Activated T-helper 1 cell treated with anti-CD3 and anti-CD28 coated beads, Interleukin-12 subunit alpha, Interleukin-12 subunit beta, Interleukin-2, Interleukin-4 antibody, amounts not matched to agents 30 ng/mL and 10 ng/mL and 1 ng/mL, durations not matched to agents 14 hours and 24 hours and 36 hours (primary cell): ENCODE data around the gene PPFIA2. TPM values are rescaled to one million over a fixed set of nuclear protein-coding genes. Genes with fewer than 3 reads are reported as not detected.

Experiments used
- DNase-seq: peaks from one replicate; pipeline ENCODE4 v3.0.0; 2021; ENCODE audit warnings: low spot score
- H3K27ac Mint-ChIP-seq: one replicate; pipeline ENCODE4 v1.8.0; 2021; ENCODE audit warnings: mild to moderate bottlenecking, mixed read lengths
- H3K27me3 Mint-ChIP-seq: one replicate; pipeline ENCODE4 v1.8.0; 2022; ENCODE audit warnings: mild to moderate bottlenecking, moderate library complexity, mixed read lengths; ENCODE audit not compliant: insufficient read depth
- H3K36me3 Mint-ChIP-seq: one replicate; pipeline ENCODE4 v1.8.0; 2021; ENCODE audit warnings: low read depth, mixed read lengths
- H3K4me1 Mint-ChIP-seq: one replicate; pipeline ENCODE4 v1.8.0; 2021; ENCODE audit warnings: low read depth, mixed read lengths
- H3K4me3 Mint-ChIP-seq: one replicate; pipeline ENCODE4 v1.8.0; 2021; ENCODE audit warnings: mild to moderate bottlenecking, moderate library complexity, mixed read lengths
- H3K9me3 Mint-ChIP-seq: one replicate; pipeline ENCODE4 v1.8.0; 2021; ENCODE audit warnings: mixed read lengths
- intact Hi-C: fragments of 100-400 bp; cut with micrococcal nuclease; formaldehyde crosslinking; loops from one replicate; pipeline ENCODE4 v1.15.1; 2024
- total RNA-seq: library from RNA; stranded (reverse); gene quantifications from 2 replicates; pipeline ENCODE4 v1.2.3, GENCODE V29; 2022

PPFIA2 gene
- total RNA-seq, 1 donor from 2014 or later, result not detected

DNA sequence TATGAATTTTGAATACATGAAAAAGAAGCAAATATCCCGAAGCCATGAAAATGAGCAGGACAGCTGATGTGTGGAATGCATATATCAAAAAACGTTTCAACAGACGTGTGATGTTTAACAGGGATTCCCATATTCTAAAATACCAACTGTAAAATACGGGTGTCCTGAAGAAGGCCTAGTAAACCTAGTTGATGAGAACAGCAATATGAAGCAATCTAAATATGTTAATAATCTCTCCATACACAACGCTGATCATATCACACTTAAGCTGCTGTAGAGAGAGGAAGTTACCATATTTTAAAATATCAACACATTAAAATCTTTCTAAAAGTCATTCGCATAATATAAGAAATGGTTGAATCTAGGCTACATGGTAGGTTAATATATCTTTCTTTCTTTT is 317.5 kb downstream of the PPFIA2 start:
- H3K4me1 Mint-ChIP-seq, result no peaks in the 10 kb centered on the region
- no peak overlapping the region for H3K27ac Mint-ChIP-seq
- no peaks in the 10 kb centered on the region for H3K36me3 Mint-ChIP-seq
- H3K27me3 Mint-ChIP-seq, result no peaks in the 10 kb centered on the region
- no peak for DNase-seq
- no peak overlapping the region for H3K4me3 Mint-ChIP-seq
- H3K9me3 Mint-ChIP-seq, result no peaks in the 10 kb centered on the region
- intact Hi-C loops, result no loop called here

DNA sequence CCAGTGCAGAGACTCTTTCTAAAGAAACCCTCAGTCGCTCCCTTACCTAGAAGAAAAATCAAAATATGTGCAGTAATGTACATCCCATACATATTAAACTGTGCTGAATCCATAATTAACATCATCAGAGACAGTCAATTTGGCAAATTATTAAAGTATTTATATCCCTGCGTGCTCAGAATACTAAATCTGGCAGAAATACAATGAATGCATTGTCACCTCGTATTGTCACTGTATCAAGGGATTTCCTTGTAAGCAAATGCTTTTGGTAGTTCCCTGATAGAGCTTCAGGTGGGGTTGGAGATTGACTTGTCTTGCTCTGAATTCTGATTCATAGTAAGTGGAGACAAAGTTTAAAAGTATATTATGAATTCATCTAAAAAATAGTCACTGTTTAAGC is 319.1 kb downstream of the PPFIA2 start:
- Mint-ChIP-seq H3K4me3 (no peak overlapping the region), H3K4me1 (no peaks in the 10 kb centered on the region), H3K36me3 (no peaks in the 10 kb centered on the region), H3K9me3 (no peaks in the 10 kb centered on the region), H3K27ac (no peak overlapping the region), H3K27me3 (no peaks in the 10 kb centered on the region)
- DNase-seq, result no peak
- intact Hi-C loops, result no loop called here

DNA sequence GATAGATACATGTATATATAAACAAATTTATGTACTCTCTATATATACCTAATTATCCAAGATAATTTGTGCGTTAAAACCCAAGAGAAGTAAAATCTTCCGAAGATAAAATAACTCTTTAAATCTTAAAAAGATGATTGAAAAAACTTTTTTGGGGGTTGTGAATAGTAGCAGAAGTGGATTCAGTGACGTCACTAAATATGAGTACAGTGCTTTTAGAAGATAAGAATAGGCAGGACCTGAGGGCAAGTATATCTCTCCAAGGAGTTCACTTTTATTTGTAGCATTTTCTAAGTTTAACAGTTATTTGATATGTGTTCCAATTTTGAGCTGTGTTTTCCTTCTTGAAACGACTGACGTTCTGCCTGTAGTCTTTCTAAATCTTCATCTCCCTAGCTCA is 319.8 kb downstream of the PPFIA2 start:
- H3K27me3 Mint-ChIP-seq, result no peaks in the 10 kb centered on the region
- no peak overlapping the region for H3K27ac Mint-ChIP-seq
- H3K9me3 Mint-ChIP-seq, result no peaks in the 10 kb centered on the region
- H3K36me3 Mint-ChIP-seq, result no peaks in the 10 kb centered on the region
- no peaks in the 10 kb centered on the region for H3K4me1 Mint-ChIP-seq
- DNase-seq, result no peak
- intact Hi-C loops, result no loop called here
- H3K4me3 Mint-ChIP-seq, result no peak overlapping the region

DNA sequence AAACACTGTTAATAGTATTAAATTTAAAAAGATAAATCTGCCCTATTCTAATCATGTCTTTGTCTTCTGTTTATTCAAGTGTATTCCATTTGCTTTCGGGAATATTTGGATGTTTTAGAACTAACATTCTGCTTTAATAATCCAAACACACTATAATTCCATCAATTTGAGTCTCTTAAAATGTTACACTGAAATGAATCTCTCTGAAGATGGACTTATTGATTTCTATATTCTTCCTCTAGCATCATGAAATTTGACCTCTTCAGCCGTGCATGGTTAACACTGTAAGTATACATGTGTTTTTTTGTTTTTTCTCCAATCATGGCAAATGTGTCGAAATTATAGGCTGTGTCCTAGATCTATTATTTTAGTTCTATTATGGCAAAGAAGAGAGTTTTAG is 342.1 kb downstream of the PPFIA2 start:
- Mint-ChIP-seq H3K27me3 (no peaks in the 10 kb centered on the region), H3K27ac (no peak overlapping the region), H3K36me3 (no peaks in the 10 kb centered on the region), H3K9me3 (no peaks in the 10 kb centered on the region), H3K4me3 (no peak overlapping the region), H3K4me1 (no peaks in the 10 kb centered on the region)
- no peak for DNase-seq
- intact Hi-C loops, result no loop called here

DNA sequence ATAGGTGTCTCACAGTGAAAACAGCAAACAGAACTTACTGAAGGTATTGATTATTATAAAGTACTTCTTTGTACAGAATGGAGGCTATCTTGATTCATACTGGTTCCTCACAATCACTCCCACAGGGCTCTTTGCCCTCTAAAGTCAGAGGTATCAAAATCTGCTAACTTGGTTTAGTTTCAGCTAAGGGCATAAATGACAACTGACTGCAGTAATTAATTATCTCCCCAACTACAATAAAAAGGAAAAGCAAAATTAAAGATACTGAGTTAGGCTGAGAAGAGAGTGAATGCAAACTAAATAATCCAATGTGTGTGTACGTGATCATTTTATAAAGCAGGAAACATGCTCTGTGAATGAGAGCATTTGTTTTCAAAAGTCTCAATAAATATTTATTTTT is 342.6 kb downstream of the PPFIA2 start:
- Mint-ChIP-seq H3K4me1 (no peaks in the 10 kb centered on the region), H3K36me3 (no peaks in the 10 kb centered on the region), H3K4me3 (no peak overlapping the region), H3K27ac (no peak overlapping the region), H3K27me3 (no peaks in the 10 kb centered on the region), H3K9me3 (peaks cover 1% of the 10 kb centered on the region)
- DNase-seq, result no peak
- intact Hi-C loops, result no loop called here

DNA sequence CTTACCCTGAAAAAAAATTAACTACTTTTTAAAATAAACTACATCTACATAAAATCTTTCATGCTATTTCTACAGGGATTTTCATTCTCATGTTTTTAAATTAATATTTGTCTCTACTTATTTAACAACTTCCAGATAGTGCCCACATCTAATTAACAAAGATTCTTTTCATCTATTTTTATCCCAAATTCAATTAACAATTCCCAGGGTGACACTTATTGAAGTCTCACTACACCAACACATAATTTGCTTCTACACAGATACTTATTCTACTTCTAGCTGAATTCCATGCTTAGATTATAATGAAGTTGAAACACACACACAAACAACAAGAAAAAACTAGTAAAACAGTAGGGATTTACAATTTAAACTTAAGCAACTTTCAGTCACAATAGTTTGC is 344.7 kb downstream of the PPFIA2 start:
- Mint-ChIP-seq H3K4me1 (no peaks in the 10 kb centered on the region), H3K27ac (no peak overlapping the region)

DNA sequence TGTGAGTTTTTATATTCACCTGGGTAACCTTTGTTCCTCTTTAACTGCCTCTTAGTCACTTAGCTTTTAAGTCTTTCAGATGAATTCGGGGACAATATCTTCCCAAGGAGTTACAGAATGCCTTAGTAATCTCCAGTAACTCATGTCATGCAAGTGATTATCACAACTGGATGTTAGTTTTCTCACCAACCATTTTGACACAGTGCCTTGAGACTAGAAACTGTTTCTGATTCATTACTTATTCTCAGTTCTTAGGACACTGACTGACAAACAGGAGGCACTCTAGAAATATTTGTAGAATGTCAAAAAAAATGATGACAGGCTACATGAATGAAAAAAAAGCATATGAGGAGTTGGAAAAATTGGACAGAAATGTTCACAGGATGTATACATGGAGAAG is 346.2 kb downstream of the PPFIA2 start:
- H3K4me1 Mint-ChIP-seq, result no peaks in the 10 kb centered on the region
- DNase-seq, result no peak
- H3K27me3 Mint-ChIP-seq, result no peaks in the 10 kb centered on the region
- H3K9me3 Mint-ChIP-seq, result peaks cover 4% of the 10 kb centered on the region
- intact Hi-C loops, result no loop called here
- H3K36me3 Mint-ChIP-seq, result no peaks in the 10 kb centered on the region
- no peak overlapping the region for H3K27ac Mint-ChIP-seq
- no peak overlapping the region for H3K4me3 Mint-ChIP-seq

More for the DNA sequence above, 344.7 kb downstream of the PPFIA2 start:
- intact Hi-C loops, result no loop called here
- Mint-ChIP-seq H3K36me3 (no peaks in the 10 kb centered on the region), H3K9me3 (peaks cover 4% of the 10 kb centered on the region), H3K27me3 (no peaks in the 10 kb centered on the region), H3K4me3 (no peak overlapping the region)
- DNase-seq, result no peak

DNA sequence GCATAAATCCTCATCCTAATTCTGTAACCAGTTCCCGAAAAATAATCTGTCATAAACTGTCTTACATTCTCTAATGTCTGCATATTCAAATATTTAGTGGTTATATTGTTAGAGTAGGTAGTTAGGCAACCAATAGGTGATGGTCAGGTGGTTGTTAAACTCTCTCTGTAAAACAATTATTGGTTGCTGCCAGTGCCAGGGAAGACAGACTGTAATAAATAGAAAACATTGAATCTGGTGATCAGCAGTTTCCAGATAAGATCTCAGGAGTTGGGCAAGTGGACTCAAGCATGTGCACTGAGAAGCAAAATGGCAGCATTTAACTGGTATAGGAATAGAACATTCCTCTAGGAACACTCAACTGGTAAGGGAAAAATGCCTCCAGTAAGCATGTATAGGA is 355.8 kb downstream of the PPFIA2 start:
- Mint-ChIP-seq H3K4me3 (no peak overlapping the region), H3K27ac (no peak overlapping the region), H3K27me3 (no peaks in the 10 kb centered on the region), H3K9me3 (no peaks in the 10 kb centered on the region), H3K4me1 (no peaks in the 10 kb centered on the region), H3K36me3 (no peaks in the 10 kb centered on the region)
- intact Hi-C loops, result no loop called here
- DNase-seq, result no peak

DNA sequence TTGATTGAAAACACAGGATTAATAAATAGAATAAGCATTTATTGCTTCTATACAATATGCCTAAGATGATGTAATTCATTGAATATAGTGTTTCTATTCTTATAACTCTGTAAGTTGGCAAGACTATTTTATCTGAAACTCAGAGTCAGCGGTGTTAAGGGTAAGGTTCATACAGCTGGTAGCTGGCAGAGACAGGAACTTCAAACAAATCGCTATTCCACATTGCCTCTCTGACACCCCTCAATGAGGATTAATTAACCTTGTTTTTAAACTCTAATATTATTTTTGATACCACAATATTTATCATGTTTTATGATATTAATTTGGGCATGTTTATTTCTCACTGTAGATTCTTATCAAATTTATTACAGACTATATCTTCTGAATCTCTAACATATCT is 357.9 kb downstream of the PPFIA2 start:
- H3K36me3 Mint-ChIP-seq, result no peaks in the 10 kb centered on the region
- no peaks in the 10 kb centered on the region for H3K4me1 Mint-ChIP-seq
- no peak overlapping the region for H3K4me3 Mint-ChIP-seq
- no peak for DNase-seq
- no peak overlapping the region for H3K27ac Mint-ChIP-seq
- no peaks in the 10 kb centered on the region for H3K9me3 Mint-ChIP-seq
- no peaks in the 10 kb centered on the region for H3K27me3 Mint-ChIP-seq
- intact Hi-C loops, result no loop called here

DNA sequence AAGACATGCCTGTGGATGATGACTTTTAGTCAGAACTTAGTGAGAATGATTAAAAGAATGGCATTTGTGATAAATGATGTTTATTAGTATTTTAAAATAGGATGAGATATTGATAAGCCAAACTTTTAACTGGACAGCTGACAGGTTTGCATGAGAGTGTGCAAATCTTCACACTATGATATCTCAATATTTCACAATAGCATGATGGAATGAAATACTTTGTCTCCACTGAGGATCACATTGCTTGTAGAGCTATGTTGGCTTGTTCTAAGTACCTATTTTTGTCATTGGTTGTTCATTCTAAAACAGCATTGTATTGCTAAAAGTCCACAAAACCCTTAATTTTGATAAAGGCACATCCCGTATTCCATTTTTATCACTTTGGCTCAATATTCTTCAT is 359.1 kb downstream of the PPFIA2 start:
- Mint-ChIP-seq H3K4me1 (no peaks in the 10 kb centered on the region), H3K9me3 (no peaks in the 10 kb centered on the region), H3K27me3 (no peaks in the 10 kb centered on the region), H3K27ac (no peak overlapping the region), H3K4me3 (no peak overlapping the region), H3K36me3 (no peaks in the 10 kb centered on the region)
- intact Hi-C loops, result no loop called here
- no peak for DNase-seq

DNA sequence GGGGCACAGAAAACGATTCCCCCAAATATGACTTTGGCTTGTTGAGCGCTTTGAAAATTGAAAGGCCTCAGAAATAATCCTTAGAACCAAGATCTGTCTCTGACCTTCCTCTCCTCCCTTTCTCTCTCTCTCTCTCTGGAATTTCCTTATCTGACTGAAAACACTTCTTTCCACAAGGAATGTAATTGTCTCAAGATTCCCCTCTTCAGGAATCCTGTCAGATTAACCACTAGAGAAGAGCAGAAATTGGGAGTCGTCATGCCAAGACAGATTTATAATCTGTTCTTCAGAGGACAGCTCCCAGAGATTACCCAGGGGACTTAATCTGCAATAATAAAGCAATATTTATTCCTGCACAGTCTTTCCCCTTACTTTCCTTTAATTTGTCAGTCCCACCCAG is 363.7 kb downstream of the PPFIA2 start:
- Mint-ChIP-seq H3K9me3 (no peaks in the 10 kb centered on the region), H3K4me1 (no peaks in the 10 kb centered on the region), H3K4me3 (no peak overlapping the region), H3K27me3 (no peaks in the 10 kb centered on the region), H3K36me3 (no peaks in the 10 kb centered on the region), H3K27ac (no peak overlapping the region)
- DNase-seq, result no peak
- intact Hi-C loops, result no loop called here

DNA sequence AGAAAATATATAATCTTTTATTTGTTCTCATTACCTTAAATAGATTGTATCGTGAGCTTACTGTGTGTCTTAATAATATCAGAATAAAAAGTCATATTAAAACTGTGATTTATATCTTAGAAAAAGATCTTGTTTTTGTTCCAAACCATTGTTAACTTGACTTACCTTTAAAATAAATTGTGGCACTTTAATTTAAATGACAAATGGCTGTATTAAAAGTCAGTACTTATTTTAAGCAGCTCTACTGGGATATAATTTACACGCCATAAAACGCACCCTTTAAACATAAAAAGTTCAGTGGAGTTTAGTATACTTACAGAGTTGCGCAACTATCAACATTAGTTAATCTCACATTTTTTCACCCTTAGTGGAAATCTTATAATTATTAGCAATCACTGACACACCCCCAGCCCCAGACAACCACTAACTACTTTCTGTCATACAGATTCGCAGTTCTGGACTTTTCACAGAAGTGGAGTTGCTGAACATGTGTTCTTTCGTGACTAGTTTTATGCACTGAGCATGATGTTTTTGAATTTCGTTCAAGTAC is 369.5 kb downstream of the PPFIA2 start:
- no peaks in the 10 kb centered on the region for H3K9me3 Mint-ChIP-seq
- H3K36me3 Mint-ChIP-seq, result no peaks in the 10 kb centered on the region
- no peak for DNase-seq
- intact Hi-C loops, result no loop called here
- no peak overlapping the region for H3K4me3 Mint-ChIP-seq
- no peaks in the 10 kb centered on the region for H3K4me1 Mint-ChIP-seq
- H3K27ac Mint-ChIP-seq, result no peak overlapping the region
- H3K27me3 Mint-ChIP-seq, result no peaks in the 10 kb centered on the region

DNA sequence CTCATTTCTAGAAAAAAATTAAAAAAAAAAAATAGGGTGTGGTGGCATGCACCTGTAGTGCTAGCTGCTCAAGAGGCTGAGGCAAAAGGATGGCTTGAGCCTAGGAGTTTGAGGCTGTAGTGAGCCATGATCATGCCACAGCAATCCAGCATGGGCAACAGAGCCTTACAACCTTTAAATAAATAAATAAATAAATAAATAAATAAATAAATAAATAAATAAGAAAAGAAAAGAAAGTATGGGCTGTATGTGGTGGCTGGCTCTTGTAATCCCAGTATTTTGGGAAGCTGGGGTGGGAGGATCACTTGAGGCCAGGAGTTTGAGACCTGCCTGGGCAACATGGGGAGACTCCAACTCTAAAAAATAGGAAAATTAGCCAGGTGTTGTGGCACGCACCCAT is 373.0 kb downstream of the PPFIA2 start:
- intact Hi-C loops, result no loop called here
- H3K4me3 Mint-ChIP-seq, result no peak overlapping the region
- H3K27ac Mint-ChIP-seq, result no peak overlapping the region
- DNase-seq, result no peak
- no peaks in the 10 kb centered on the region for H3K4me1 Mint-ChIP-seq
- no peaks in the 10 kb centered on the region for H3K9me3 Mint-ChIP-seq
- no peaks in the 10 kb centered on the region for H3K36me3 Mint-ChIP-seq
- H3K27me3 Mint-ChIP-seq, result no peaks in the 10 kb centered on the region

DNA sequence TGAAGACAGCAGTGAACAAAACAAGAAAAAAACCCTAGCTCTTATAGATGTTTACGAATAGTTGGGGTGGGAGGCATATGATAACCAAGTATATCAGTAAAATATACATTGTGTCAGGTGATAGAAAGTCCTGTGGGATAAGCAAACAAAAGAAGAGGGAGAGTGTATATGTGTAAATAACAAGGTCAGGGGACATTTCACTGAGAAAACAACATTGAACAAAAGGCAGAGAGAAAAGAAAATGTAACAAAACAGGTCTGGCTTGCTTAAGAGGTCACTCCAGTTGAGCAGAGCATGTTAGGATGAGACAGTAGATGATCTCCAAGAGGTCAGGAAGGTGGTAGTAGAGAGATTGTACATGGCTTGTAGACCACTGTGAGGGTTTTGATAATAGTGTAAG is 377.2 kb downstream of the PPFIA2 start:
- Mint-ChIP-seq H3K27ac (no peak overlapping the region), H3K27me3 (no peaks in the 10 kb centered on the region), H3K4me3 (no peak overlapping the region), H3K36me3 (no peaks in the 10 kb centered on the region), H3K4me1 (no peaks in the 10 kb centered on the region), H3K9me3 (no peaks in the 10 kb centered on the region)
- DNase-seq, result no peak
- intact Hi-C loops, result no loop called here
